Measurements from ENCODE around the gene OR10H5. TPM values are rescaled to one million over a fixed set of nuclear protein-coding genes. Genes with fewer than 3 reads are reported as not detected.
"Not testable (repeated sequence)": the region's sequence is repeated elsewhere in the genome, so short reads cannot be mapped to it uniquely, and the experiment has no call there.

The OR10H5 gene
- total and polyA plus RNA-seq, 8 donors = not detected

GRCh38 chr19:15780610-15781418, 6.6 kb upstream of the OR10H5 start:
- Histone ChIP-seq H3K4me3 (no peak overlapping the region), H3K27ac (peak overlapping the region in 4 of 5 donors; percentile 69 to 81 (median 76)), H3K9me3 (no peaks in the 10 kb centered on the region), H3K36me3 (no peaks in the 10 kb centered on the region), H3K4me1 (peaks cover 6 to 23% (median 19%) of the 10 kb centered on the region in 4 donors), H3K27me3 (peaks cover 0 to 1% (median 0%) of the 10 kb centered on the region in 3 donors)
- intact Hi-C loops (cut with DNase I; ENCODE audit: low total_unique reads) = no loop called here
- DNase-seq = peak in 1 of 2 donors; percentile 28
- WGBS, 5 donors = 71 to 82% (median 80%) methylated on average over 7 of the region's 7 CpGs
- TF ChIP-seq POLR2AphosphoS5 (IDR thresholded peaks at IDR 0.05) = no peak
- no peak for TF ChIP-seq CTCF (IDR thresholded peaks at IDR 0.05)
- TF ChIP-seq POLR2A (IDR thresholded peaks at IDR 0.05) = no peak
- TF ChIP-seq EP300 (IDR thresholded peaks at IDR 0.05) = no peak

GRCh38 chr19:15781661-15782060, 5.8 kb upstream of the OR10H5 start:
- H3K27me3 ChIP-seq = no peaks in the 10 kb centered on the region
- TF ChIP-seq POLR2A (IDR thresholded peaks at IDR 0.05) (no peak), EP300 (IDR thresholded peaks at IDR 0.05) (no peak), CTCF (IDR thresholded peaks at IDR 0.05) (no peak), POLR2AphosphoS5 (IDR thresholded peaks at IDR 0.05) (no peak)
- no peaks in the 10 kb centered on the region for H3K9me3 ChIP-seq
- H3K36me3 ChIP-seq = no peaks in the 10 kb centered on the region
- peak overlapping the region in 1 of 5 donors; percentile 16 for H3K27ac ChIP-seq
- 79 to 85% (median 81%) methylated on average over 5 of the region's 5 CpGs for WGBS, 5 donors
- DNase-seq = no peak
- H3K4me1 ChIP-seq = peaks cover 6 to 23% (median 19%) of the 10 kb centered on the region in 4 donors
- intact Hi-C loops (cut with DNase I; ENCODE audit: low total_unique reads) = no loop called here
- H3K4me3 ChIP-seq = no peak overlapping the region

GRCh38 chr19:15782211-15782610, 5.2 kb upstream of the OR10H5 start:
- DNase-seq = no peak
- peak overlapping the region in 1 of 5 donors; percentile 16 for H3K27ac ChIP-seq
- H3K36me3 ChIP-seq = no peaks in the 10 kb centered on the region
- WGBS, 5 donors = 59 to 86% (median 69%) methylated on average over 3 of the region's 3 CpGs
- no peak overlapping the region for H3K4me3 ChIP-seq
- no peaks in the 10 kb centered on the region for H3K9me3 ChIP-seq
- peaks cover 6 to 23% (median 19%) of the 10 kb centered on the region in 4 donors for H3K4me1 ChIP-seq
- intact Hi-C loops (cut with DNase I; ENCODE audit: low total_unique reads) = no loop called here
- TF ChIP-seq POLR2AphosphoS5 (IDR thresholded peaks at IDR 0.05) (no peak), CTCF (IDR thresholded peaks at IDR 0.05) (no peak), POLR2A (IDR thresholded peaks at IDR 0.05) (no peak), EP300 (IDR thresholded peaks at IDR 0.05) (no peak)
- H3K27me3 ChIP-seq = peaks cover 0 to 2% (median 0%) of the 10 kb centered on the region in 3 donors

DNA sequence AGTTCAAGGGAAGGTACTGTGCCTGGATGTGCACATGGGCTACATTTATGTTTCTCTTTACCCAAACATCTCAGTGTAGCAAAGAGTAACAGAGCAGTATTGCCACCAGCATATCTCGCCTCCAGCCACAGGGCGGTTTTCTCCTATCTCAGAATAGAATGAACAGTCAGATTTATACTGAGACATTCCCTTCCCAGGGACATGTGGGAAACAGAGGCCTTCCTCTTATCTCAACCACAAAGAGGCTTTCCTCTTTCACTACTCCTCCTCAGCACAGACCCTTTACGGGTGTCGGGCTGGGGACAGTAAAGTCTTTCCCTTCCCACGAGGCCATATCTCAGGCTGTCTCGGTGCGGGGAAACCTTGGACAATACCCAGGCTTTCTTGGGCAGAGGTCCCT, 4.6 kb upstream of the OR10H5 start:
- intact Hi-C loops (cut with DNase I; ENCODE audit: low total_unique reads) = not testable (repeated sequence)

More for the DNA sequence above, 4.6 kb upstream of the OR10H5 start:
- not testable (repeated sequence) for DNase-seq, H3K36me3 ChIP-seq, H3K27me3 ChIP-seq, H3K4me3 ChIP-seq, H3K9me3 ChIP-seq, H3K27ac ChIP-seq
- WGBS, 5 donors = 17 to 40% (median 26%) methylated on average over 7 of the region's 7 CpGs
- H3K4me1 ChIP-seq = peaks cover 6 to 23% (median 19%) of the 10 kb centered on the region in 4 donors
